Esophagus muscularis mucosa (tissue), 4 donors: ENCODE measurements around the gene CCDC167. TPM values are rescaled to one million over a fixed set of nuclear protein-coding genes. Genes with fewer than 3 reads are reported as not detected.

Experiments
- DNase-seq: peaks from one replicate; pipeline ENCODE4 v3.0.0-alpha.2; 2017; ENCODE audit errors: extremely low spot score
- H3K27ac ChIP-seq, 4 donors: fragments of 200-600 bp; sonication (generic); replicated peaks in 1 of 4; 1 replicate in 3 of 4; 2 replicates in 1 of 4; pipeline ENCODE4 v1.5.1; 2016 to 2019; ENCODE audit warnings: mild to moderate bottlenecking in 1 of 4
- H3K27me3 ChIP-seq, 4 donors: fragments of 200-600 bp; sonication (generic); one replicate each; pipeline versions ENCODE4 v1.5.1 to v1.6.0; 2016 to 2019
- H3K36me3 ChIP-seq, 4 donors: fragments of 200-600 bp; sonication (generic); one replicate each; pipeline ENCODE4 v1.5.1; 2016 to 2019
- H3K4me1 ChIP-seq, 4 donors: fragments of 200-600 bp; sonication (generic); one replicate each; pipeline ENCODE4 v1.5.1; 2016 to 2019
- H3K4me3 ChIP-seq, 4 donors: fragments of 200-600 bp; sonication (generic); 1 replicate in 2 of 4; 2 replicates in 2 of 4; pipeline ENCODE4 v1.5.1; 2016 to 2019; ENCODE audit warnings: mild to moderate bottlenecking in 4 of 4, moderate library complexity in 1 of 4
- H3K9me3 ChIP-seq, 4 donors: fragments of 200-600 bp; sonication (generic); 1 replicate in 3 of 4; 2 replicates in 1 of 4; pipeline ENCODE4 v1.5.1; 2016 to 2019
- EP300 ChIP-seq: sonication (generic); formaldehyde crosslinking; IDR thresholded peaks from one replicate; pipeline ENCODE4 v1.6.1; 2017; ENCODE audit warnings: antibody characterized with exemption
- POLR2A ChIP-seq: fragments of 450-650 bp; IDR thresholded peaks from one replicate; pipeline ENCODE4 v1.6.1; 2017; ENCODE audit warnings: antibody characterized with exemption, moderate library complexity, mild to moderate bottlenecking, low read depth
- POLR2AphosphoS5 ChIP-seq, 2 donors: sonication (generic); formaldehyde crosslinking; IDR thresholded peaks; one replicate each; pipeline ENCODE4 v1.6.1; 2017; ENCODE audit warnings: antibody characterized with exemption in 2 of 2
- WGBS: methylation state at CpG from one replicate; pipeline ENCODE4 v1.1.5; 2018; 5-methylcytosine and 5-hydroxymethylcytosine counted together
- intact Hi-C: fragments of 100-400 bp; cut with DNase I; formaldehyde crosslinking; loops from one replicate; pipeline ENCODE4 v1.15.1; 2023
- total RNA-seq, 4 donors: library from RNA; depleted of rRNA; stranded (reverse); fragments of >200 nt; gene quantifications; one replicate each; pipeline versions ENCODE4 v1.1.0 to v1.2.1, GENCODE V29; 2016
- TF ChIP-seq, protein P1 (sequence below), 3 experiments: fragments of 200-600 bp in 2 of 3; fragments of 450-650 bp in 1 of 3; sonication (generic) in 2 of 3; IDR thresholded peaks; one replicate each; pipeline ENCODE4 v1.5.1; 2017 to 2019; ENCODE audit warnings: antibody characterized with exemption in 3 of 3, mild to moderate bottlenecking in 2 of 3, moderate library complexity in 1 of 3

CCDC167 gene
- total RNA-seq, 4 donors from 2014 or later: 11.1 to 19.1 (median 16.3) TPM

DNA sequence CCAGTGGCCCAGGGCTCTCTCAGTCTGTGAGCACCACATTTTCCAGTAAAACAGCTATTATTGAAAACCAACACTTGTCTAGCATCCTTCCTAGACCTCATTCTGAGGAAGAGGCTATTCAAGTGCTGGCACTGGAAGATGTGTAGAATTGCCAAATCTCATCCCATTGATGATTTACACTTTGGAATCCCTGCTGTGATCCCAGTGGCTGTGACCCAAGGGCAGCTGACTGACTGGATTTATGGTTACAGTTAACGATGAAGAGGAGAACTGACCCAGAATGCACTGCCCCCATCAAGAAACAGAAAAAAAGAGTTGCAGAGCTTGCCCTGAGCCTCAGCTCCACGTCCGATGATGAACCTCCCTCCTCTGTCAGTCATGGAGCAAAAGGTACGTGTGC, 64.3 kb downstream of the CCDC167 start:
- DNase-seq: no peak
- H3K27ac ChIP-seq: no peak overlapping the region
- peaks cover 23 to 47% (median 38%) of the 10 kb centered on the region in 4 donors for H3K36me3 ChIP-seq
- H3K27me3 ChIP-seq: no peaks in the 10 kb centered on the region
- peaks cover 19 to 39% (median 34%) of the 10 kb centered on the region in 4 donors for H3K4me1 ChIP-seq
- H3K9me3 ChIP-seq: no peaks in the 10 kb centered on the region
- no peak for TF ChIP-seq POLR2AphosphoS5 (IDR thresholded peaks at IDR 0.05)
- no peak for TF ChIP-seq EP300
- no peak for TF ChIP-seq POLR2A
- TF ChIP-seq, protein P1, sequence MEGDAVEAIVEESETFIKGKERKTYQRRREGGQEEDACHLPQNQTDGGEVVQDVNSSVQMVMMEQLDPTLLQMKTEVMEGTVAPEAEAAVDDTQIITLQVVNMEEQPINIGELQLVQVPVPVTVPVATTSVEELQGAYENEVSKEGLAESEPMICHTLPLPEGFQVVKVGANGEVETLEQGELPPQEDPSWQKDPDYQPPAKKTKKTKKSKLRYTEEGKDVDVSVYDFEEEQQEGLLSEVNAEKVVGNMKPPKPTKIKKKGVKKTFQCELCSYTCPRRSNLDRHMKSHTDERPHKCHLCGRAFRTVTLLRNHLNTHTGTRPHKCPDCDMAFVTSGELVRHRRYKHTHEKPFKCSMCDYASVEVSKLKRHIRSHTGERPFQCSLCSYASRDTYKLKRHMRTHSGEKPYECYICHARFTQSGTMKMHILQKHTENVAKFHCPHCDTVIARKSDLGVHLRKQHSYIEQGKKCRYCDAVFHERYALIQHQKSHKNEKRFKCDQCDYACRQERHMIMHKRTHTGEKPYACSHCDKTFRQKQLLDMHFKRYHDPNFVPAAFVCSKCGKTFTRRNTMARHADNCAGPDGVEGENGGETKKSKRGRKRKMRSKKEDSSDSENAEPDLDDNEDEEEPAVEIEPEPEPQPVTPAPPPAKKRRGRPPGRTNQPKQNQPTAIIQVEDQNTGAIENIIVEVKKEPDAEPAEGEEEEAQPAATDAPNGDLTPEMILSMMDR (IDR thresholded peaks at IDR 0.05): no peak
- H3K4me3 ChIP-seq: no peak overlapping the region
- WGBS: 73% methylated on average over 4 of the region's 4 CpGs
- intact Hi-C loops: no loop called here

DNA sequence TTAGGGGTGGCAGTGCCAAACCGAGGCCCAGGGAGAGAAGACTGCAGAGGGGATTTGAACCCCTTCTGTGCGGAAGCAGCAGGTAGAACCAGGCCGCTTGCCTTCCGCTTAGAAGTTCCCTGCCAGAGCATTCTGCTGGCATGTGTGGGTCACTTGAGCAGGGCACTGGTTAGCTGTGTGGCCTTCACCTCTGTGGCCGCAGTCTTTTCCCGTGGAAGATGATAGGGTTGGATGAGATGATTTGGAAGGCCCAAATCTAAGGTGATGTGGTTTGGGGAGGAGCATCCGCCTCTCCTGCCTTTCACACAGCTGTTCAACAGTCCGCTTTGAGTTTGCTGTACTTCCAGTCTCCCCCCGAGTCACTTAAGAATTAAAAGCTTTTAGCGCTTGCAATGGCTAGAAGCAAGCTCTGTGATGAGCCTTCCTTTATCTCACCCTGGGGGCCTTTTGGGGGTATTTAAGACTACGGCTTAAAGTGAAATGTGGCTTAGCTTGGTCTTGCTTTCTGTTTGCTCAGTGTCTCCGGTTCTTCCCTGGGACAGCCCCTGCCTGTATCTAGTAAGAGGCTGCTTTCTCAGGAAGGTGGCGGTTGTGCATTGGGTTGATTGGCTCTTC, 65.9 kb downstream of the CCDC167 start:
- TF ChIP-seq POLR2AphosphoS5 (IDR thresholded peaks at IDR 0.05): no peak
- TF ChIP-seq EP300: no peak
- TF ChIP-seq POLR2A: no peak
- TF ChIP-seq, protein P1 (IDR thresholded peaks at IDR 0.05): no peak
- intact Hi-C loops: no loop called here
- H3K9me3 ChIP-seq: no peaks in the 10 kb centered on the region
- no peaks in the 10 kb centered on the region for H3K27me3 ChIP-seq
- H3K27ac ChIP-seq: peak overlapping the region; percentile 90 to 94 (median 92)
- 13% methylated on average over 8 of the region's 13 CpGs for WGBS
- DNase-seq: no peak
- peak overlapping the region; percentile 80 to 96 (median 92) for H3K4me3 ChIP-seq
- H3K4me1 ChIP-seq: peaks cover 15 to 39% (median 25%) of the 10 kb centered on the region in 4 donors
- H3K36me3 ChIP-seq: peaks cover 23 to 34% (median 32%) of the 10 kb centered on the region in 4 donors

Other genes starting within 250 kb of the CCDC167 start
- gene TBC1D22B, start 242.1 kb downstream of the CCDC167 start, total RNA-seq: 10 to 100 TPM in 1 of 4 donors, 1 to 10 TPM in 3; 7.3 to 10.2 (median 8.6) TPM
- gene TMEM217, start 241.7 kb downstream of the CCDC167 start, total RNA-seq: under 1 TPM in 3 of 4 donors, not detected in 1; 0.26 to 0.99 (median 0.57) TPM
- gene RNF8, start 145.9 kb downstream of the CCDC167 start, total RNA-seq: 10 to 100 TPM; 14.7 to 19.9 (median 18.3) TPM
- gene CMTR1, start 66.7 kb downstream of the CCDC167 start, total RNA-seq: 10 to 100 TPM; 32.3 to 44.5 (median 35.9) TPM
- gene MDGA1, start 198.0 kb upstream of the CCDC167 start, total RNA-seq: 1 to 10 TPM in 3 of 4 donors, under 1 TPM in 1; 0.83 to 6.5 (median 6.2) TPM